NCI-H1417 treated with DMSO at 0.1 percent for 48 hours (cell line): ENCODE measurements around the gene RGS17.

ENCODE experiments used
- DNase-seq: peaks from one replicate; lab custom pipeline; 2025; lab: John Stamatoyannopoulos, UW

RGS17 gene

DNA sequence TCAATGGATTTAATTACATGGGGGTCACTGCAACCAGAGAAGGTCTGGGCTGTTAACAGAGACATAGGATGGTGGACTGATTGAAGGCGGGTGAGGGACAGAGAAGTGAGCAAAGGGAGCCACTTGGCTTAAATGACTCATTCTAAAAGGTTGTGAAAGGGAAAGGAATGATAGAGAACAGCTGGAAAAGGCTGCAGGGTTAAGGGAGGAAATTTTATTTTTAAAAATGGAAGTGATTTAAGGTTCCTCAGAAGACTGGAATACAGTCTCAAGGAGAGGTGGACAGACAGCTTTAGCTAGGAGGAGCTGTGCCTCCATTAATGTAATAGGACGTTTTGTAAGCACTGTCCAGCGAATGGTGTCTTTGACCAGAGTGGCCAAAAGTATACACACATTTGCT is 46.7 kb downstream of the RGS17 start:
- DNase-seq: no peak

DNA sequence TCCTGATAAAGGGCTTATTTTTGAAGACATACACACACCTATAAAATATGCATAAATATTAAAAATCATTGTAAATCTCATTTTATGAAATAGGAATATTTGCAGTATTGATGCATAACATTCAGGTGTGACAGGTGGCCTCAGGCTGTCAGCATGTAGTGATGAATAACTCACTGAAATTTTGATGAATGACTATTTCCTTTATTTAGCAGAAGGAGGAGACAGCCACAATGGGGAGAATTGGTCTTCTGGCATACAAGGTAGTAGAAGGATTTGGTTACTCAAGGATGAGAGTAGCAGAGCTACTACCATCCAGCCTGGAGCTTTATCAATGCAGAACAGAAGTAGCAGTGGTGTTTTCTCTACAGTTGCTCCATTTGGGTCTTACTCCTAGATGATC is 47.2 kb downstream of the RGS17 start:
- DNase-seq: no peak

- DNase-seq: no peak
These were observed 49.2 kb downstream of the RGS17 start for GRCh38 chr6:153081914-153082313.

GRCh38 chr6:153076431-153076830 is 54.7 kb downstream of the RGS17 start:
- no peak for DNase-seq

DNA sequence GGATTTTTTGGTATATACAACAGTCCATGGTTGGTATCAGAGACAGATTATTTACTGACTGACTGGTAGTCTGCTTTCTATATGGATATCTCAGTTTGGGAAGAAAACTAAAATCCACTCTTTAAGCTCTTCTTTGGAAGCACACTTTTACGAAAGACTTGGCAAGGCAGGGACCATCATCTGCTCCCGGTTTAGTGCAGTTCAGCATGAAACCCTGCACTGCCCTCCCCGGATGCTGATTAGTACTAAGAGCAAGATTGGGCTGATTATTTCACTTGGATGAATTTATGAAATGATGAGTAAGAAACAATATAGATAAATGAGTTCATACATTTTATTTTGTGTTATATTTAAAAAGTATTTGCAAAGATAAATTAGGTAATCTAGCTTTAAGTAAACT is 56.3 kb downstream of the RGS17 start:
- no peak for DNase-seq

DNA sequence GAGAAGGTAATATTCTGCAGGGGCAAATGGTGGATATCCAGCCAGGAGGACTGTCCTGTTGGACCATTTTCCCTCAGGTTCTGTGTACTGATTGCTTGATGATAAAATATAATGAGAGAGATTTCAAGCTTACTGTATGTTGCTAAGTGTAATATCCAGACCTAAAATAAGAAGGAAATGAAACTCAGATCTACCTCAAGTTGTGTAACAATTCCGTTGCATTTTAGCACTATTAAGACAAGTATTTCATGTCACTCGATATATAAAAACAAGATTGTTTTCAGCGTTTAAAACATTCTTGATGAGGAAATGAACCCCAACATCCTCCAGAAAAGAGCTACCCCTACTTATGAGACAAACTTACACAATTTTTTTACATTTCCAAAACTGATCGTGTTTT is 57.2 kb downstream of the RGS17 start:
- no peak for DNase-seq

DNA sequence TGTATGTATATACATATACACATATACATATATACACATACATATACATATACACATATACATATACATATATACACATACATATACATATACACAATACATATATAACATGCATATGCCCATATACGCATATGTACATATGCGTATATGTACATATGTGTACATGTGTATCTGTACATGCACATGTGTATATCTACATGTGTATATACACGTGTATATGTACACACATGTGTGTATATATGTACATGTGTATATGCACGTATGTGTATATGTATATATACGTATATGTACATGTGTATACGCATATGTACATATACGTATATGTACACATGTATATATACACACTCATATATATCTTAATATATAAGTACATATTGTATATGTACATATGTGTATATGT is 60.3 kb downstream of the RGS17 start:
- no peak for DNase-seq

GRCh38 chr6:153069897-153070296 is 61.2 kb downstream of the RGS17 start:
- no peak for DNase-seq

GRCh38 chr6:153065222-153065621 is 65.9 kb downstream of the RGS17 start:
- DNase-seq: no peak

DNA sequence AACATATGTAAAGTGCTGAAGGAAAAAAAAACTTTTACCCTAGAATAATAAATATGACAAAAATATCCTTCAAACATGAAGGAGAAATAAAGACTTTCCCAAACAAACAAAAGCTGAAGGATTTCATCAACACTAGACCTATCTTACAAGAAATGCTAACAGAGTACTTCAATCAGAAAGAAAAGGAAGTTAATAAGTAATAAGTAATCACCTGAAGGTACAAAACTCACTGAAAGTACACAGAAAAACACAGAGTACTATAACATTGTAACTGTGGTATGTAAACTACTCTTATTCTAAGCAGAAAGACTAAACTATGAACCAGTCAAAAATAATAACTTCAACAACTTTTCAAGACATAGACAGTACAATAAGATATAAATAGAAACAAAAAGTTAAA is 67.1 kb downstream of the RGS17 start:
- no peak for DNase-seq

DNA sequence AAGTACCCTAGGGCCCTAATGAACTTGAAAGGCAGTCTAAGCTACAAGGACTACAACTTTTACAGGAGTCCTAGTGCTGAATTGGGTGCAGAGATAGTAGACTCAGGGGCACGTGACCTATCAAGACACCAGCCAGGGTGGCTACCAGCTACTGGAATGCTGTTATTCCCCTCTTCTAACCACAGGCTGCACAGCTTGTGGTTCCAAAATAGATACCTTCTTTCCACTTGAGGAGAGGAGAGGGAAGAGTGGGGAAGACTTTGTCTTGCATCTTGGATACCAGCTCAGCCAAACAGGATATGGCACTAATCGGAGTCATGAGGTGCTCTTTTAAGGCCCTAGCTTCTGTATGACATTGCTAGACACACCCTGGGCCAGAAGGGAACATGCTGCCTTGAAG is 68.6 kb downstream of the RGS17 start:
- no peak for DNase-seq

DNA sequence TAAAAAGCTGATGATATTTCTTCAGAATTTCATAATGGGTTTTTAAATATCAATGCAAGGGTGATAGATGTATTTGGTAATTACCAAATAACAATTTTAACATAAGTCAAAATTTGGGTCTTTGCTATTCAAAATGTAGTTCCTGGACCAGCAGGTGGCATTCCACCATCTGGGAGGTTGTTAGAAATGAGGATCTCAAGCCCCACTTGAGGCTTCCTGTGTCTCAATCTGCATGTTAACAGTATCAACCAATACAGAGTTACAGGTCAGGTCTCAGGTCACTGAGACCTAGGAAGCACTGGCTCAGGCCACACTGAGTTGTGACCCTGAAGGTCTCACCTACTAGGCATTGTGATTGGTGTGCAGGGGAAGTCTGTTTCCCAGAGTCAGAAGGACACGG is 71.3 kb downstream of the RGS17 start:
- no peak for DNase-seq

- no peak for DNase-seq
These were observed 71.8 kb downstream of the RGS17 start for GRCh38 chr6:153059311-153059710.

- DNase-seq: no peak
These were observed 72.2 kb downstream of the RGS17 start for GRCh38 chr6:153058909-153059308.

DNA sequence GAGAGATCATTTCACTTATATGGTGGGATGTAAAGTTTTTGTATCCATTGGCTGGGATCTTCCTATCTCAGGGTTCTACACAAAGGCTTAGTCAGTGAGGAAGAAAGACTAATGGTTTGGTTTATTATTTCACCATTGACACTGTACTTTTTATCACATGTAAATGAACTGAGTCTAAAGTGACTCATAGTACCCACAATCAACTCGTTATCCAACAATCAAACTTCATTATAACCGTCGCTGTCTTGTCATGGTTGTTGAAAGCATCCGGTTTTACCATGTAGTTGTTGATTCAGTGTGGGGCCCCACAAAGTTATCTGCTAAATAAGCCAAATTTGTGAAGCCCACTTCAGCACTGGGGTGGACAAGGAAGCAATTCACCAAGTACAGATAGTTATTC is 72.8 kb downstream of the RGS17 start:
- no peak for DNase-seq

GRCh38 chr6:153056308-153056707 is 74.8 kb downstream of the RGS17 start:
- DNase-seq: no peak

DNA sequence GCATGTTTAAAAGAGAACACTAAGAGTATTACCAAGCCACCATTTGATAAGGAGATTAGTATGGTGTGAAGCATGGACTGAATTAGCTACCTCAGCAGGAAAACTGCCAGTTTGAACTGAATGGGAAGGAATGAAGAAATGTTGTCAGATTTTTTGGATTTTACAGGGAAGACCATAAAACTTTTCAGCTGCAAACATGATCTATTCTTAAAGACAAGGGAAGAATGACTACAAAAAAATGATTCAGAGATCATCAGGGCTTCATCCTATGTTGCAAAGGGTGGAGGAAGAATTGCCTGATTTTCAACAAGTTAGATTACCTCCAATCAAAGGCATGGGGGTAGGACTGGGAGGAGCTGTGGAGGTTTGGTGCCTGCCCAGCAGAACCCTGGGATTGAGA is 79.3 kb downstream of the RGS17 start:
- no peak for DNase-seq

- DNase-seq: no peak
These were observed 82.5 kb downstream of the RGS17 start for GRCh38 chr6:153048631-153049030.

- no peak for DNase-seq
These were observed 83.7 kb downstream of the RGS17 start for GRCh38 chr6:153047386-153047785.

DNA sequence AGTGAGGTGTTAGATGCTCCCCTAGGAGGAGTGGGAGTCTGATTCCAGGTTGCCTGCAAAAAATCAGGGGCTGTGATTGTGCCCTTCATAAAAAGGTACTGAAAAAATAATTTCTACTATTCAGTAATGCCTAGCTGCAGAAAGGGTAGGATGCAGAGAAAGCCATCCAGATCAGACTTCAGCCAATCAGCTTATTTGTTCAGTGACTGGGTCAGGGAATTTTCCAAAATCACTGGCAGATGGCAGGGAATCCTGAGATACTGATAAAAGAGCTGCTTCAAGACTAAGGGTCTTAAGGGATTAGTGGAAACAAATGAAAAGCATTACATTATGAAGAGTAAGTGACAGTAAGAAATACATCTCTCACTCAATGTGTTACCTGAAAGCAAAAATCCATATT is 85.8 kb downstream of the RGS17 start:
- DNase-seq: no peak

- no peak for DNase-seq
These were observed 86.8 kb downstream of the RGS17 start for GRCh38 chr6:153044295-153044694.

GRCh38 chr6:153043719-153044118 is 87.4 kb downstream of the RGS17 start:
- DNase-seq: peak; percentile 15

GRCh38 chr6:153038378-153039057 is 92.6 kb downstream of the RGS17 start:
- no peak for DNase-seq

DNA sequence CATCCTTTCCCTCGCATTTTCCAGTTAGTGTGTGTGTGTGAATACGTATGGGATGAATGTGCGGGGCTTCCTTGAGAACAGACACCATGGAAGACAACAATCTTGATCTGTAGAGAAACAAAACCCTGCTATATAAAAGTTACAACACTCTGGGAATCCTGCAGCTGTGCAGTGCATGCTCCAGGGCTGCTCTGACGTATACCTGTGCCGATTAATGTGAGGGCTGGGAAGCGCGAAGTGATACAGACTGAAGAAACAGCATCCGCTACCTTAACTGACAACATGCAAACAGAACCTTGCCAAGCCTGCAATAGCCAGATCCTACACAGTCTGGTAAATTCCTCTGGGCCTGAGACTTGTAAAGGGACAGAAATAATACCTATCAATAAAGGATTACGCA is 96.9 kb downstream of the RGS17 start:
- DNase-seq: no peak
